HEK293 (cell line): ENCODE measurements around the gene CLEC4F.

Experiments used
- CTCF ChIA-PET: fragments of 350-600 bp; formaldehyde crosslinking; extraction: SDS; loops from one replicate; lab custom pipeline; 2021; ENCODE audit warnings: antibody characterized with exemption; lab: Yijun Ruan, JAX
- POLR2A ChIA-PET: fragments of 300-600 bp; formaldehyde crosslinking; extraction: SDS; loops from one replicate; lab custom pipeline; 2020; ENCODE audit warnings: antibody characterized with exemption, inconsistent platforms; lab: Yijun Ruan, JAX
- H3K27ac ChIP-seq: fragments of 200-500 bp; sonication (Bioruptor generic); 2 replicates; pipeline ENCODE4 v1.5.1; 2014; ENCODE audit warnings: low read depth, low read length, control low read depth, inconsistent platforms; ENCODE audit errors: extremely low read depth
- H3K36me3 ChIP-seq, 2 experiments: fragments of 200-500 bp in 1 of 2; sonication (Bioruptor generic) in 1 of 2; 1 replicate in 1 of 2; 2 replicates in 1 of 2; pipeline ENCODE4 v1.5.1; 2014 to 2017; ENCODE audit warnings: inconsistent platforms in 2 of 2, low read length in 2 of 2; ENCODE audit not compliant: control insufficient read depth in 2 of 2, insufficient read depth in 1 of 2
- H3K4me1 ChIP-seq: fragments of 200-500 bp; sonication (Bioruptor generic); 2 replicates; pipeline ENCODE4 v1.5.1; 2014; ENCODE audit warnings: mild to moderate bottlenecking, low read length, inconsistent platforms; ENCODE audit not compliant: control insufficient read depth, insufficient read depth
- H3K4me3 ChIP-seq: 2 replicates; pipeline ENCODE4 v1.5.1; 2011; ENCODE audit warnings: low read depth, mild to moderate bottlenecking, control low read depth, low read length, moderate library complexity
- H3K9me3 ChIP-seq: fragments of 200-500 bp; sonication (Bioruptor generic); 2 replicates; pipeline ENCODE4 v1.5.1; 2014; ENCODE audit warnings: low read depth, low read length, inconsistent platforms; ENCODE audit not compliant: control insufficient read depth, insufficient read depth
- BCL11A ChIP-seq: fragments of 450-650 bp; formaldehyde crosslinking; IDR thresholded peaks from 2 replicates; pipeline ENCODE4 v1.5.1; 2016; ENCODE audit warnings: low read depth, missing biosample characterization, missing genetic modification characterization
- GLI2 ChIP-seq: fragments of 450-650 bp; formaldehyde crosslinking; IDR thresholded peaks from 2 replicates; pipeline ENCODE4; 2017; ENCODE audit warnings: missing biosample characterization, missing genetic modification characterization, low read depth, borderline replicate concordance
- GLIS2 ChIP-seq: fragments of 450-650 bp; formaldehyde crosslinking; IDR thresholded peaks from 2 replicates; pipeline ENCODE4 v1.5.1; 2016; ENCODE audit warnings: missing biosample characterization, missing genetic modification characterization
- HOXA7 ChIP-seq: sonication (generic); formaldehyde crosslinking; IDR thresholded peaks from 2 replicates; pipeline ENCODE4 v1.8.1; 2022; ENCODE audit warnings: missing genetic modification reagents, borderline replicate concordance
- MEIS1 ChIP-seq: sonication (generic); formaldehyde crosslinking; IDR thresholded peaks from 2 replicates; pipeline ENCODE4 v1.8.1; 2022; ENCODE audit warnings: missing genetic modification reagents, mild to moderate bottlenecking, borderline replicate concordance
- PBX3 ChIP-seq: sonication (generic); formaldehyde crosslinking; IDR thresholded peaks from 2 replicates; pipeline ENCODE4 v1.8.1; 2022; ENCODE audit warnings: mild to moderate bottlenecking, moderate library complexity, missing genetic modification reagents
- PRDM10 ChIP-seq: fragments of 450-650 bp; formaldehyde crosslinking; IDR thresholded peaks from 2 replicates; pipeline ENCODE4 v1.5.1; 2016; ENCODE audit warnings: missing biosample characterization, missing genetic modification characterization
- SALL2 ChIP-seq: fragments of 450-650 bp; formaldehyde crosslinking; IDR thresholded peaks from 2 replicates; pipeline ENCODE4 v1.5.0; 2017; ENCODE audit warnings: missing biosample characterization, mild to moderate bottlenecking, missing genetic modification characterization, borderline replicate concordance
- ZBTB1 ChIP-seq: fragments of 450-650 bp; formaldehyde crosslinking; IDR thresholded peaks from 2 replicates; pipeline ENCODE4 v1.5.1; 2016; ENCODE audit warnings: missing biosample characterization, missing genetic modification characterization
- ZFHX2 ChIP-seq: fragments of 450-650 bp; formaldehyde crosslinking; conservative IDR thresholded peaks from 2 replicates; pipeline ENCODE4 v1.5.1; 2016; ENCODE audit warnings: missing biosample characterization, missing genetic modification characterization
- ZFP69B ChIP-seq: fragments of 450-650 bp; formaldehyde crosslinking; IDR thresholded peaks from 2 replicates; pipeline ENCODE4 v1.5.1; 2016; ENCODE audit warnings: missing biosample characterization, missing genetic modification characterization
- ZNF157 ChIP-seq: fragments of 450-650 bp; formaldehyde crosslinking; IDR thresholded peaks from 2 replicates; pipeline ENCODE4 v1.5.1; 2016; ENCODE audit warnings: missing biosample characterization, missing genetic modification characterization
- ZNF274 ChIP-seq, 2 experiments: fragments of 200-500 bp in 1 of 2; fragments of 450-650 bp in 1 of 2; sonication (Bioruptor generic) in 1 of 2; formaldehyde crosslinking in 1 of 2; IDR thresholded peaks; 2 replicates each; pipeline versions ENCODE4 v1.5.1 to v1.6.1; 2014 to 2016; ENCODE audit warnings: borderline replicate concordance in 1 of 2, inconsistent platforms in 1 of 2, low read length in 1 of 2, missing biosample characterization in 1 of 2, missing genetic modification characterization in 1 of 2
- ZNF391 ChIP-seq: fragments of 450-650 bp; formaldehyde crosslinking; IDR thresholded peaks from 2 replicates; pipeline ENCODE4 v1.5.1; 2016; ENCODE audit warnings: low read depth, missing biosample characterization, missing genetic modification characterization, borderline replicate concordance
- ZNF433 ChIP-seq: fragments of 450-650 bp; formaldehyde crosslinking; IDR thresholded peaks from 2 replicates; pipeline ENCODE4 v1.5.1; 2016; ENCODE audit warnings: missing biosample characterization, missing genetic modification characterization, low read depth
- ZNF501 ChIP-seq: fragments of 450-650 bp; formaldehyde crosslinking; IDR thresholded peaks from 2 replicates; pipeline ENCODE4 v1.5.1; 2016; ENCODE audit warnings: missing biosample characterization, missing genetic modification characterization
- ZNF514 ChIP-seq: fragments of 450-650 bp; formaldehyde crosslinking; IDR thresholded peaks from 2 replicates; pipeline ENCODE4 v1.5.1; 2016; ENCODE audit warnings: missing biosample characterization, missing genetic modification characterization
- ZNF548 ChIP-seq: fragments of 450-650 bp; formaldehyde crosslinking; IDR thresholded peaks from 2 replicates; pipeline ENCODE4 v1.5.1; 2016; ENCODE audit warnings: missing biosample characterization, missing genetic modification characterization
- ZNF549 ChIP-seq: fragments of 450-650 bp; IDR thresholded peaks from 2 replicates; pipeline ENCODE4 v1.5.1; 2018; ENCODE audit warnings: missing biosample characterization, missing genetic modification characterization, mild to moderate bottlenecking, inconsistent platforms, moderate library complexity
- ZNF701 ChIP-seq: fragments of 450-650 bp; formaldehyde crosslinking; IDR thresholded peaks from 2 replicates; pipeline ENCODE4 v1.5.1; 2016; ENCODE audit warnings: missing biosample characterization, missing genetic modification characterization
- ZNF777 ChIP-seq: fragments of 450-650 bp; formaldehyde crosslinking; IDR thresholded peaks from 2 replicates; pipeline ENCODE4 v1.5.1; 2017; ENCODE audit warnings: missing biosample characterization, missing genetic modification characterization, borderline replicate concordance
- ZXDB ChIP-seq: fragments of 450-650 bp; formaldehyde crosslinking; IDR thresholded peaks from 2 replicates; pipeline ENCODE4 v1.5.1; 2016; ENCODE audit warnings: missing biosample characterization, missing genetic modification characterization
- TF ChIP-seq, protein P1 (sequence below): fragments of 450-650 bp; formaldehyde crosslinking; IDR thresholded peaks from 2 replicates; pipeline ENCODE4 v1.5.1; 2017; ENCODE audit warnings: missing biosample characterization, missing genetic modification characterization

Gene CLEC4F

DNA sequence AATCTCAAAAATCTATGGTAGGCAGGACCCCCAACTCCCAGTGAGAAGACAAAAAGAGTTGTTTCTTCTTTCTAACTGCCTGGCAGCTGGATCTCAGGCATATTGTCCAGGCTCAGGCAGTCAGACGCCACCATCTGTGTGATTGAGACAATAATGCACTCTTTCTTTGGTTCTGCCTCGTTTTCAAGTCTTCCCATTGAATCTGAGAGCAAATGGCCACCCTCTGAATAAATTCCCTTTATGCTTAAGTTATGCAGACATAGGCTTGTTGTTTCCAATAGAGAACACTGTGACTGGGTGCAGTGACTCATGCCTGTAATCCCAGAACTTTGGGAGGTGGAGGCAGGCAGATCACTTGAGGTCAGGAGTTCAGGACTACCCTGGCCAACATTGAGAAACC lies 30.5 kb upstream of the CLEC4F start:
- no peaks in the 10 kb centered on the region for H3K9me3 ChIP-seq
- no peak overlapping the region for H3K27ac ChIP-seq
- ChIA-PET CTCF (interaction anchor here (2.0 kb wide), 1 partner anchor 97 kb away, joined by 5 read pairs; no protein-coding TSS in a partner anchor), POLR2A (no interaction called here)
- H3K36me3 ChIP-seq: no peaks in the 10 kb centered on the region
- H3K4me1 ChIP-seq: no peaks in the 10 kb centered on the region; the same call in 1 of the 2 replicates
- no peak for TF ChIP-seq ZNF501 (tag by site-specific recombination)
- no peak for TF ChIP-seq ZBTB1 (tag by site-specific recombination)
- no peak for TF ChIP-seq ZNF701 (tag by site-specific recombination)
- TF ChIP-seq ZNF549 (tag by site-specific recombination): no peak
- TF ChIP-seq HOXA7 (CRISPR knock-in tag): no peak
- TF ChIP-seq MEIS1 (CRISPR knock-in tag): no peak
- no peak for TF ChIP-seq PRDM10
- TF ChIP-seq ZNF777: no peak
- no peak for TF ChIP-seq BCL11A
- TF ChIP-seq SALL2 (tag by site-specific recombination): no peak
- no peak overlapping the region for H3K4me3 ChIP-seq

GRCh38 chr2:70842401-70842800 lies 22.0 kb upstream of the CLEC4F start:
- ChIA-PET POLR2A (no interaction called here), CTCF (interaction anchor here (1.1 to 1.5 kb wide), 2 partner anchors 53 to 104 kb away, joined by 3 to 5 read pairs; no protein-coding TSS in a partner anchor)
- Histone ChIP-seq H3K4me3 (no peak overlapping the region), H3K4me1 (no peaks in the 10 kb centered on the region), H3K9me3 (no peaks in the 10 kb centered on the region), H3K27ac (no peak overlapping the region), H3K36me3 (no peaks in the 10 kb centered on the region)
- TF ChIP-seq GLI2 (tag by site-specific recombination): no peak
- TF ChIP-seq ZNF701 (tag by site-specific recombination): no peak
- TF ChIP-seq ZNF433: no peak
- no peak for TF ChIP-seq ZNF391 (tag by site-specific recombination)
- TF ChIP-seq ZFHX2: no peak
- TF ChIP-seq ZNF548 (tag by site-specific recombination): no peak
- TF ChIP-seq ZNF274 (IDR thresholded peaks at IDR 0.05; ENCODE audit: low read length): no peak
- no peak for TF ChIP-seq ZNF274 (tag by site-specific recombination; IDR thresholded peaks at IDR 0.05; ENCODE audit: borderline replicate concordance)
- no peak for TF ChIP-seq ZNF157 (tag by site-specific recombination)
- TF ChIP-seq HOXA7 (CRISPR knock-in tag): no peak

DNA sequence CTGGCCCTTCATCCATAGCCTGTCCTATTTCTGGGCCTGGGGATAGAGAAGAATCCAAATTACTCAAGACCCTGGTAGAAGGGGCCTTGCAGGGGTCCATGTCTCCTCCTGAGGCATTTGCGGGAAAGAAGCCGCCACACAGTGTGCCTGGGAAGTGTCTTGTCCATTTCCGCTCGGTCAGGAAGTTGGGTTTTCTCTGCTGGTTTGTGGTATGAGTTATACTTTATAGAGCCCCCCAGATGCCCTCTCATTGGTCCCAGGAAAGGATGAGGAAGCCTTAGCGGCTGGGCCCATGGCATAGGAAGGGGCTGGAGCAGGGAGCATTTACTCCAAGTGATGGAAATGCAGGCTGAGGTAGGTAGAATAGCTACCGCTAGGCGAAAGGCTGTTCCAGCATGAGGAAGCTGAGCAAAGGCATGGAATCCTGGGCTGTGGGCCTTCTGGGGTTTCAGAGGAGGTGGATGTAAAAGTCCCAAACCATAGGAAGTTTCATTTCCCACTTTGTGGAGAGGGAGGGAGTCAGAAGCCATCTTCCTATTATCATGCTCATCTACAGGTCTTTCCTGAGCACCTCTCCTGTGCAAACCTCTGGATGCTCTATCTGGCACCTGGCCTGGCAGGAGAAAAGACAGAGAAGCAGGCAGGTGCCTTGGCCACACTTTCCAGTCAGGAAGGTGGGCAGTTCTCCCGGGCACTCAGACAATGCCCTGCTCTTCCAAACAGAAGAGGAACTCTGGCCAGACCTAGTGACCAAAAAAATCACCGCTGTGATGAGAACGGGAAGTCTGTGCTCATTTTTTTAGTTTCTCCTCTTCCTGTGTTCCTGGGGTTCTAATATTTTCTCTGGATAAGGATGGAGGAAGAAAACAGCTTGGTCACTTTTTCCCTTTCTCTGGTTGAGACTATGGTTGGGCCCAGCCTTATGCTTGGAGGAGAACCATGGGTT lies 17.9 kb upstream of the CLEC4F start:
- H3K4me1 ChIP-seq: no peaks in the 10 kb centered on the region
- no peaks in the 10 kb centered on the region for H3K9me3 ChIP-seq
- H3K36me3 ChIP-seq: no peaks in the 10 kb centered on the region
- H3K4me3 ChIP-seq: no peak overlapping the region
- ChIA-PET POLR2A (no interaction called here), CTCF (interaction anchor here (0.7 kb wide), 1 partner anchor 24 kb away, joined by 3 read pairs; no protein-coding TSS in a partner anchor)
- H3K27ac ChIP-seq: no peak overlapping the region
- TF ChIP-seq PBX3 (CRISPR knock-in tag) (no peak), ZFP69B (tag by site-specific recombination) (no peak), ZNF514 (tag by site-specific recombination) (no peak), ZXDB (tag by site-specific recombination) (no peak), GLIS2 (tag by site-specific recombination) (no peak)
- TF ChIP-seq, protein P1, sequence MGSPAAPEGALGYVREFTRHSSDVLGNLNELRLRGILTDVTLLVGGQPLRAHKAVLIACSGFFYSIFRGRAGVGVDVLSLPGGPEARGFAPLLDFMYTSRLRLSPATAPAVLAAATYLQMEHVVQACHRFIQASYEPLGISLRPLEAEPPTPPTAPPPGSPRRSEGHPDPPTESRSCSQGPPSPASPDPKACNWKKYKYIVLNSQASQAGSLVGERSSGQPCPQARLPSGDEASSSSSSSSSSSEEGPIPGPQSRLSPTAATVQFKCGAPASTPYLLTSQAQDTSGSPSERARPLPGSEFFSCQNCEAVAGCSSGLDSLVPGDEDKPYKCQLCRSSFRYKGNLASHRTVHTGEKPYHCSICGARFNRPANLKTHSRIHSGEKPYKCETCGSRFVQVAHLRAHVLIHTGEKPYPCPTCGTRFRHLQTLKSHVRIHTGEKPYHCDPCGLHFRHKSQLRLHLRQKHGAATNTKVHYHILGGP (tag by site-specific recombination): no peak
